Kasumi-1 (cell line): ENCODE measurements around the gene CELF4.

ENCODE experiments used
- DNase-seq, 2 experiments: peaks; one replicate each; lab custom pipeline; 2025; lab: John Stamatoyannopoulos, UW

CELF4 gene

GRCh38 chr18:37391698-37392548 is 173.7 kb downstream of the CELF4 start:
- no peak for DNase-seq

- DNase-seq = no peak
Observed at GRCh38 chr18:37391156-37391555, 174.4 kb downstream of the CELF4 start.

GRCh38 chr18:37390687-37391086 is 174.9 kb downstream of the CELF4 start:
- no peak for DNase-seq

DNA sequence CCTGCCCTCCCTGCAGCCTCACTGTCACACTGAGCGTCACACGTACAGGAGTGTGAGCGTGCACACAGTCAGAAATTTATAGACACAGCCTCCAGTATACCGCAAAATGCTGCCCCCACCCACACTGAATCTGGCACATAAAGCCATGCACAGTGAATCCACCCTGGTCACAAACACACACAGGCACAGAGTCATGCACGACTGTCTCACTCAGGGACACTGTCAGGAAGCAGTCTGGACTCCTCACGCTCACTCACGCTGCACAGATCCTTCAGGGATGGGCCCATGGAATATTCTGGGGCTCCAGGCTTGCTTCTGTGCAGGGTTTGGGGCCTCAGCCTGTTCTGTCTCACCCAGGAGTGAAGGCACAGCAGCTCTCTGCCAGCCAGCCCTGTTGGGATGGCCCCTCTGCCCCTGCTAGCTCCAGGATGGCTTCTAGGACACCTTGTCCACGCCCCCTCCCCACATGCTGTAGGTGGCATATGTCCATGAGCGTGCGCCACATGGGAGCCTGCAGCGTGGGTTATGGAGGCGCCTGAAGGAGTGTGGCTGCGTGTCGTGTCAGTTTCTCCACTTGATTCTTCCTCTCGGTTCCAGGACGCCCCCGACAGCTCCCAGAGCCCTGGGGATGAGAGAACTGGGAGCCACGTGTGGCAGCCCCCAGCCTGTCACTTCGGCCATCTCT is 175.8 kb downstream of the CELF4 start:
- DNase-seq = no peak

- DNase-seq = no peak
Observed at GRCh38 chr18:37389041-37389440, 176.6 kb downstream of the CELF4 start.

- DNase-seq = no peak
Observed at GRCh38 chr18:37388413-37388812, 177.2 kb downstream of the CELF4 start.

GRCh38 chr18:37385846-37386778 is 179.5 kb downstream of the CELF4 start:
- DNase-seq = peak; percentile 9 to 48

- no peak for DNase-seq
Observed at GRCh38 chr18:37383846-37384595, 181.6 kb downstream of the CELF4 start.

GRCh38 chr18:37383036-37383785 is 182.4 kb downstream of the CELF4 start:
- DNase-seq = no peak

DNA sequence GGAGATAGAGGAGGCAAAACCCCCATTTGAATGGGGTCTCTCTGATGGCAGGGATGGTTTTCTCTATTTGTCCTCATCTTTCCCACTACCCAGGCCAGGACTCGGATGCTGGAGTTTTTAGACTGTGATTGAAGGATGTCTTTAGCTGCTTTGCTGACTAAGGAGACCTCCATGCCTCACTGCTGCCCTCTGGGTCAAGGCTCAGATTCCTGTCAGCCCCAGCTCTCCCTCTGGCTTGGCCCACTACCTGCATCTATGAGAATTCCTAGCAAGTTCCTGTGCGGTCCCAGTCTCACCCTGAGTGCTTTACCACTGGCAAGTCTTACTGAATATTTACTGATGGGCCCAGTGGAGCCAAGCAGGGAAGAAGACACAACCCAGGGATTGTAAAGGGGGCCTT is 184.0 kb downstream of the CELF4 start:
- DNase-seq = no peak

- no peak for DNase-seq
Observed at GRCh38 chr18:37380546-37381110, 185.0 kb downstream of the CELF4 start.

- no peak for DNase-seq
Observed at GRCh38 chr18:37378336-37379010, 187.1 kb downstream of the CELF4 start.

DNA sequence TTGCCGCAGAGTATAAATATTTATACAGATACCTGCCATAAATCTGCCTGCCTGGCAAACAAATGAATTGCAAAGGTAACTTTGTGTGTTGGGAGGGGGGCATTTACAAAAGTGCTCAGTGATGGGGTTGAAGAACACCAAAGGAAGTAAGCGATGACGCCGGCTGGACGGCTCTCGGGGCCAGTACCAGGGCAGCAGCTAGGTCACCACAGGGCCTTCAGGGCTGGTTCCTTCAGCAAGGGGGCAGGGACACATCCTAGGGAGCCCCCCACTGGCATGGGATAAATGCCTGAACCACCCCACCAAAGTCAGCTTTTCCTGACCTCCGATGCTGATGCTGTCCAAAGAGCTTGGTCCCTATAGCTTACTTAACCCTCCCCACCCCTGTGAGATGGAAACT is 190.4 kb downstream of the CELF4 start:
- no peak for DNase-seq

GRCh38 chr18:37368110-37368954 is 197.3 kb downstream of the CELF4 start:
- DNase-seq = no peak

DNA sequence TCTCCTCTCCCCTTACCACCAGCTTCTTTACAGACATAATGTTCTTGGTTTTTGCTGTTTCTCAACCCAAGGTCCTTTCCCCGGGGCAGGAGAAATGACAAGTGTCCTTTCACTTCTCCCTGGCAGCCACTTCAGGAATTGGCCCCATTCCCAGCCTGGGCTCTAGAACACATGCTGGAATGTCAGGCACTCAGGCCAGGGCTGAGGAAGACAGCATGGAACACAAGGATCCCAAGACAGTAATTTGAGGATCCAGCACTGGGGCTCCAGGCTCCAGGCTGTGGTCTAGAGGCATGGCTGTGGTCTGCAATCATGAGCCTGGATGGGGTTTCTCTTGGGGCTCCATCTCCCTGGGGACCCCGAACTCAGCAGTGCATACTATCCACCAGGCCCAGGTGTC is 201.4 kb downstream of the CELF4 start:
- DNase-seq = no peak

GRCh38 chr18:37362158-37362890 is 203.3 kb downstream of the CELF4 start:
- DNase-seq = no peak

- no peak for DNase-seq
Observed at GRCh38 chr18:37361335-37362157, 204.1 kb downstream of the CELF4 start.
